Activated CD4-positive, alpha-beta T cell treated with anti-CD3 and anti-CD28 coated beads for 36 hours (primary cell): Measurements from ENCODE around the gene MYO15B. TPM values are rescaled to one million over a fixed set of nuclear protein-coding genes. Genes with fewer than 3 reads are reported as not detected.
A peak's percentile ranks its signal among the peaks of the same experiment; 100 is the strongest.

Experiments
- ATAC-seq: fragments of 200-7000 bp; cut with Tn5 transposase; one replicate; pipeline ENCODE4 v1.10.0; 2021; ENCODE audit warnings: mild to moderate bottlenecking, moderate library complexity
- CTCF ChIA-PET: fragments of 350-600 bp; sonication (Branson Sonifier 250); formaldehyde crosslinking; loops from one replicate; lab custom pipeline; 2021; ENCODE audit warnings: antibody characterized with exemption; lab: Charles Lee
- POLR2A ChIA-PET: fragments of 350-600 bp; sonication (Branson Sonifier 250); formaldehyde crosslinking; loops from one replicate; lab custom pipeline; 2021; ENCODE audit warnings: antibody characterized with exemption, inconsistent platforms; lab: Charles Lee
- DNase-seq: peaks from one replicate; pipeline ENCODE4 v3.0.0-alpha.2; 2020
- H3K27ac Mint-ChIP-seq: one replicate; pipeline ENCODE4 v1.8.0; 2021; ENCODE audit warnings: mixed read lengths
- H3K27me3 Mint-ChIP-seq: one replicate; pipeline ENCODE4 v1.8.0; 2021; ENCODE audit warnings: mixed read lengths
- H3K36me3 Mint-ChIP-seq: one replicate; pipeline ENCODE4 v1.8.0; 2021; ENCODE audit warnings: low read depth, mixed read lengths
- H3K4me1 Mint-ChIP-seq: one replicate; pipeline ENCODE4 v1.8.0; 2021; ENCODE audit warnings: mixed read lengths
- H3K4me3 Mint-ChIP-seq: one replicate; pipeline ENCODE4 v1.8.0; 2021; ENCODE audit warnings: mild to moderate bottlenecking, moderate library complexity, mixed read lengths
- H3K9me3 Mint-ChIP-seq: one replicate; pipeline ENCODE4 v1.8.0; 2021; ENCODE audit warnings: low read depth, mixed read lengths
- intact Hi-C, 2 experiments: fragments of 100-400 bp; cut with DNase I in 1 of 2; cut with micrococcal nuclease in 1 of 2; formaldehyde crosslinking; loops; one replicate each; pipeline versions ENCODE4 v1.14.2 to v1.15.1; 2022 to 2024; cut with DNase I, micrococcal nuclease
- total RNA-seq, 2 experiments: library from RNA; stranded (reverse); gene quantifications; one replicate each; pipeline ENCODE4 v1.2.3, GENCODE V29; 2021

MYO15B gene
- 10 to 100 TPM; 20.8 to 22.4 TPM for total RNA-seq

- intact Hi-C loops = loop anchor here (2.0 to 10.0 kb wide), 5 partner anchors 63 to 715 kb away; partner anchors contain the start of genes FDXR (in 1 of the 2), LLGL2 (in 1 of the 2) and MRPL38 (in 1 of the 2)
Observed at GRCh38 chr17:75587675-75588595, at the start of gene MYO15B. Gene MYO15B, plus strand, starts transcription at chr17:75587800. Its CDS starts 258 bp downstream, at chr17:75588058.

GRCh38 chr17:75539967-75540729, 47.5 kb upstream of the MYO15B start:
- ChIA-PET CTCF (interaction anchor here (0.8 kb wide), 1 partner anchor 213 kb away, joined by 3 read pairs; no protein-coding TSS in a partner anchor), POLR2A (interaction anchor here (0.6 kb wide), 1 partner anchor 18 kb away, joined by 3 read pairs; no protein-coding TSS in a partner anchor)
- intact Hi-C loops = no loop called here
- Mint-ChIP-seq H3K27me3 (no peaks in the 10 kb centered on the region), H3K4me1 (peaks cover 8% of the 10 kb centered on the region), H3K36me3 (no peaks in the 10 kb centered on the region), H3K9me3 (no peaks in the 10 kb centered on the region), H3K27ac (no peak overlapping the region), H3K4me3 (no peak overlapping the region)
- no peak for ATAC-seq
- no peak for DNase-seq

More at GRCh38 chr17:75587675-75588595, at the start of gene MYO15B:
- Mint-ChIP-seq H3K27ac (no peak within 1 kb of the TSS), H3K36me3 (no peaks in the 10 kb centered on the region), H3K4me1 (no peaks in the 10 kb centered on the region), H3K4me3 (peak within 1 kb of the TSS; percentile 44), H3K27me3 (peaks cover 2% of the 10 kb centered on the region), H3K9me3 (no peaks in the 10 kb centered on the region)
- ChIA-PET CTCF (interaction anchor here (0.6 to 1.3 kb wide), 6 partner anchors 17 to 166 kb away, joined by 3 to 5 read pairs (median 4); no protein-coding TSS in a partner anchor), POLR2A (interaction anchor here (0.6 kb wide), 1 partner anchor 72 kb away, joined by 3 read pairs; the partner anchor contains the start of gene TSEN54)
- DNase-seq (peak; percentile 74), ATAC-seq (peak; percentile 25)

GRCh38 chr17:75540923-75541503, 46.6 kb upstream of the MYO15B start:
- intact Hi-C loops = no loop called here
- no peaks in the 10 kb centered on the region for H3K36me3 Mint-ChIP-seq
- H3K4me3 Mint-ChIP-seq = no peak overlapping the region
- ChIA-PET CTCF (no interaction called here), POLR2A (no interaction called here)
- no peaks in the 10 kb centered on the region for H3K9me3 Mint-ChIP-seq
- H3K27me3 Mint-ChIP-seq = no peaks in the 10 kb centered on the region
- no peaks in the 10 kb centered on the region for H3K4me1 Mint-ChIP-seq
- DNase-seq (no peak), ATAC-seq (no peak)
- H3K27ac Mint-ChIP-seq = no peak overlapping the region

- H3K27ac Mint-ChIP-seq = no peak overlapping the region
- ATAC-seq (no peak), DNase-seq (no peak)
- no peaks in the 10 kb centered on the region for H3K36me3 Mint-ChIP-seq
- intact Hi-C loops = no loop called here
- no peaks in the 10 kb centered on the region for H3K9me3 Mint-ChIP-seq
- no peak overlapping the region for H3K4me3 Mint-ChIP-seq
- H3K27me3 Mint-ChIP-seq = no peaks in the 10 kb centered on the region
- H3K4me1 Mint-ChIP-seq = no peaks in the 10 kb centered on the region
- ChIA-PET POLR2A (interaction anchor here (0.7 kb wide), 1 partner anchor 59 kb away, joined by 3 read pairs; no protein-coding TSS in a partner anchor), CTCF (interaction anchor here (1.5 kb wide), 1 partner anchor 91 kb away, joined by 4 read pairs; the partner anchor contains the start of gene SMIM5)
Observed at GRCh38 chr17:75542229-75542628, 45.4 kb upstream of the MYO15B start.

GRCh38 chr17:75542728-75543336, 44.8 kb upstream of the MYO15B start:
- intact Hi-C loops = no loop called here
- no peak overlapping the region for H3K27ac Mint-ChIP-seq
- CTCF ChIA-PET = interaction anchor here (0.6 to 1.5 kb wide), 2 partner anchors 78 to 90 kb away, joined by 3 to 4 read pairs; partner anchors contain the start of gene SMIM5
- no peak for ATAC-seq
- DNase-seq = no peak
- H3K9me3 Mint-ChIP-seq = no peaks in the 10 kb centered on the region
- no peaks in the 10 kb centered on the region for H3K27me3 Mint-ChIP-seq
- POLR2A ChIA-PET = interaction anchor here (0.7 kb wide), 1 partner anchor 58 kb away, joined by 3 read pairs; no protein-coding TSS in a partner anchor
- H3K4me1 Mint-ChIP-seq = no peaks in the 10 kb centered on the region
- H3K4me3 Mint-ChIP-seq = no peak overlapping the region
- H3K36me3 Mint-ChIP-seq = no peaks in the 10 kb centered on the region

- CTCF ChIA-PET = no interaction called here
- H3K4me1 Mint-ChIP-seq = no peaks in the 10 kb centered on the region
- H3K4me3 Mint-ChIP-seq = no peak overlapping the region
- no peak overlapping the region for H3K27ac Mint-ChIP-seq
- no peaks in the 10 kb centered on the region for H3K27me3 Mint-ChIP-seq
- no peak for ATAC-seq
- H3K9me3 Mint-ChIP-seq = no peaks in the 10 kb centered on the region
- intact Hi-C loops = no loop called here
- no peak for DNase-seq
- no peaks in the 10 kb centered on the region for H3K36me3 Mint-ChIP-seq
- POLR2A ChIA-PET = interaction anchor here (0.5 kb wide), 1 partner anchor 89 kb away, joined by 3 read pairs; the partner anchor contains the start of gene SMIM5
Observed at GRCh38 chr17:75544250-75544649, 43.4 kb upstream of the MYO15B start.

- ATAC-seq (no peak), DNase-seq (no peak)
- no peak overlapping the region for H3K27ac Mint-ChIP-seq
- intact Hi-C loops = no loop called here
- POLR2A ChIA-PET = no interaction called here
- H3K9me3 Mint-ChIP-seq = no peaks in the 10 kb centered on the region
- no peaks in the 10 kb centered on the region for H3K4me1 Mint-ChIP-seq
- no peak overlapping the region for H3K4me3 Mint-ChIP-seq
- H3K27me3 Mint-ChIP-seq = no peaks in the 10 kb centered on the region
- H3K36me3 Mint-ChIP-seq = no peaks in the 10 kb centered on the region
- CTCF ChIA-PET = interaction anchor here (0.7 kb wide), 1 partner anchor 108 kb away, joined by 4 read pairs; no protein-coding TSS in a partner anchor
Observed at GRCh38 chr17:75546181-75546580, 41.4 kb upstream of the MYO15B start.

- ChIA-PET CTCF (interaction anchor here (0.7 kb wide), 1 partner anchor 107 kb away, joined by 4 read pairs; no protein-coding TSS in a partner anchor), POLR2A (no interaction called here)
- no peaks in the 10 kb centered on the region for H3K36me3 Mint-ChIP-seq
- no peaks in the 10 kb centered on the region for H3K4me1 Mint-ChIP-seq
- intact Hi-C loops = no loop called here
- ATAC-seq (no peak), DNase-seq (no peak)
- no peak overlapping the region for H3K4me3 Mint-ChIP-seq
- no peaks in the 10 kb centered on the region for H3K9me3 Mint-ChIP-seq
- H3K27me3 Mint-ChIP-seq = no peaks in the 10 kb centered on the region
- no peak overlapping the region for H3K27ac Mint-ChIP-seq
Observed at GRCh38 chr17:75547091-75547490, 40.5 kb upstream of the MYO15B start.

- CTCF ChIA-PET = no interaction called here
- no peak overlapping the region for H3K4me3 Mint-ChIP-seq
- no peaks in the 10 kb centered on the region for H3K36me3 Mint-ChIP-seq
- no peak for ATAC-seq
- POLR2A ChIA-PET = no interaction called here
- DNase-seq = no peak
- no peaks in the 10 kb centered on the region for H3K27me3 Mint-ChIP-seq
- no peaks in the 10 kb centered on the region for H3K9me3 Mint-ChIP-seq
- no peak overlapping the region for H3K27ac Mint-ChIP-seq
- intact Hi-C loops = no loop called here
- H3K4me1 Mint-ChIP-seq = no peaks in the 10 kb centered on the region
Observed at GRCh38 chr17:75548813-75549212, 38.8 kb upstream of the MYO15B start.
